Mucosa of rectum (tissue), 2 donors: ENCODE data around the gene SLC44A5.
"Not testable (repeated sequence)": the region's sequence is repeated elsewhere in the genome, so short reads cannot be mapped to it uniquely, and the experiment has no call there.

Experiments
- H3K27ac ChIP-seq, 2 donors: one replicate each; pipeline ENCODE4 v1.7.0; 2013; ENCODE audit warnings: inconsistent platforms in 2 of 2, low read depth in 2 of 2, low read length in 2 of 2
- H3K27me3 ChIP-seq, 2 donors: one replicate each; pipeline ENCODE4 v1.7.0; 2013; ENCODE audit warnings: low read length in 2 of 2; ENCODE audit not compliant: control insufficient read depth in 2 of 2, insufficient read depth in 2 of 2
- H3K36me3 ChIP-seq, 2 donors: one replicate each; pipeline ENCODE4 v1.7.0; 2013; ENCODE audit warnings: low read length in 2 of 2; ENCODE audit not compliant: control insufficient read depth in 2 of 2, insufficient read depth in 2 of 2
- H3K4me1 ChIP-seq, 2 donors: one replicate each; pipeline ENCODE4 v1.7.0; 2013; ENCODE audit warnings: low read length in 2 of 2, mild to moderate bottlenecking in 1 of 2; ENCODE audit not compliant: control insufficient read depth in 2 of 2, insufficient read depth in 2 of 2
- H3K4me3 ChIP-seq, 2 donors: one replicate each; pipeline ENCODE4 v1.7.0; 2013; ENCODE audit warnings: low read length in 2 of 2
- H3K9ac ChIP-seq, 2 donors: one replicate each; pipeline ENCODE4 v1.7.0; 2013; ENCODE audit warnings: low read length in 2 of 2, low read depth in 1 of 2, mild to moderate bottlenecking in 1 of 2
- H3K9me3 ChIP-seq, 2 donors: one replicate each; pipeline ENCODE4 v1.7.0; 2013; ENCODE audit warnings: low read length in 2 of 2; ENCODE audit not compliant: control insufficient read depth in 2 of 2
- donor health status: healthy.
- donor health status: Normal muscosa, but diverticular disease.

Gene SLC44A5

GRCh38 chr1:75502776-75503175 lies 108.1 kb downstream of the SLC44A5 start:
- Histone ChIP-seq H3K9ac (no peak overlapping the region), H3K4me3 (no peak overlapping the region), H3K9me3 (no peaks in the 10 kb centered on the region), H3K4me1 (no peaks in the 10 kb centered on the region), H3K36me3 (no peaks in the 10 kb centered on the region), H3K27me3 (no peaks in the 10 kb centered on the region), H3K27ac (no peak overlapping the region)

GRCh38 chr1:75501577-75502295 lies 109.2 kb downstream of the SLC44A5 start:
- H3K4me3 ChIP-seq, result no peak overlapping the region
- H3K27me3 ChIP-seq, result no peaks in the 10 kb centered on the region
- no peaks in the 10 kb centered on the region for H3K9me3 ChIP-seq
- H3K36me3 ChIP-seq, result no peaks in the 10 kb centered on the region
- no peak overlapping the region for H3K9ac ChIP-seq
- H3K27ac ChIP-seq, result no peak overlapping the region
- H3K4me1 ChIP-seq, result no peaks in the 10 kb centered on the region

GRCh38 chr1:75492011-75492410 lies 118.9 kb downstream of the SLC44A5 start:
- no peaks in the 10 kb centered on the region for H3K4me1 ChIP-seq
- no peak overlapping the region for H3K4me3 ChIP-seq
- no peaks in the 10 kb centered on the region for H3K36me3 ChIP-seq
- no peak overlapping the region for H3K27ac ChIP-seq
- H3K9me3 ChIP-seq, result no peaks in the 10 kb centered on the region
- no peak overlapping the region for H3K9ac ChIP-seq
- no peaks in the 10 kb centered on the region for H3K27me3 ChIP-seq

- no peaks in the 10 kb centered on the region for H3K27me3 ChIP-seq
These were observed 123.5 kb downstream of the SLC44A5 start for GRCh38 chr1:75487399-75487798.

DNA sequence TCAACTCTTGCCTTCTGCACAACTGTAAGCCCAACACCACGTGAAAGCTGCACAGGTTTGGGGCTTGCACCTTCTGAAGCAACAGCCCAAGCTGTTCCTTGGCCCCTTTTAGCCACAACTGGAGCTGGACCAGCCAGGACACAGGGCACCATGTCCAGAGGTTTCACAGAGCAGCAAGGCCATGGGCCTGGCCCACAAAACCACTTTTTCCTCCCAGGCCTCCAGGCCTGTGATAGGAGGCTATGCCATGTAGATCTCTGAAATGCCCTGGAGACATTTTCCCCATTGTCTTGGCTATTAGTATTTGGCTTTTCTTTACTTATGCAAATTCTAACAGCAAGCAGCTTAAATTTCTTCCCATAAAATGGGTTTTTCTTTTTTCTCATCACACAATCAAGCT lies 126.1 kb downstream of the SLC44A5 start:
- no peak overlapping the region for H3K4me3 ChIP-seq
- no peak overlapping the region for H3K9ac ChIP-seq
- no peaks in the 10 kb centered on the region for H3K36me3 ChIP-seq
- H3K9me3 ChIP-seq, result no peaks in the 10 kb centered on the region
- no peaks in the 10 kb centered on the region for H3K4me1 ChIP-seq
- H3K27ac ChIP-seq, result no peak overlapping the region
- no peaks in the 10 kb centered on the region for H3K27me3 ChIP-seq

More at GRCh38 chr1:75487399-75487798, 123.5 kb downstream of the SLC44A5 start:
- no peak overlapping the region for H3K4me3 ChIP-seq
- H3K9ac ChIP-seq, result no peak overlapping the region
- H3K9me3 ChIP-seq, result no peaks in the 10 kb centered on the region
- H3K36me3 ChIP-seq, result no peaks in the 10 kb centered on the region
- H3K4me1 ChIP-seq, result no peaks in the 10 kb centered on the region
- H3K27ac ChIP-seq, result no peak overlapping the region

- Histone ChIP-seq H3K36me3 (no peaks in the 10 kb centered on the region), H3K4me1 (no peaks in the 10 kb centered on the region), H3K27me3 (no peaks in the 10 kb centered on the region), H3K4me3 (no peak overlapping the region), H3K9me3 (no peaks in the 10 kb centered on the region), H3K9ac (no peak overlapping the region), H3K27ac (no peak overlapping the region)
These were observed 128.0 kb downstream of the SLC44A5 start for GRCh38 chr1:75482951-75483350.

DNA sequence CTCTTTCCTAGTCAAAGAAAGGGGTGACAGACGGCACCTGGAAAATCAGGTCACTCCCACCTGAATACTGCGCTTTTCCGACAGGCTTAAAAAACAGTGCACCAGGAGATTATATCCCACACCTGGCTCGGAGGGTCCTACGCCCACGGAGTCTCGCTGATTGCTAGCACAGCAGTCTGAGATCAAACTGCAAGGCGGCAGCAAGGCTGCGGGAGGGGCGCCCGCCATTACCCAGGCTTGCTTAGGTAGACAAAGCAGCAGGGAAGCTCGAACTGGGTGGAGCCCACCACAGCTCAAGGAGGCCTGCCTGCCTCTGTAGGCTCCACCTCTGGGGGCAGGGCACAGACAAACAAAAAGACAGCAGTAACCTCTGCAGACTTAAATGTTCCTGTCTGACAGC lies 134.4 kb downstream of the SLC44A5 start:
- not testable (repeated sequence) for H3K27me3 ChIP-seq, H3K36me3 ChIP-seq, H3K9ac ChIP-seq, H3K27ac ChIP-seq, H3K4me3 ChIP-seq, H3K4me1 ChIP-seq, H3K9me3 ChIP-seq

DNA sequence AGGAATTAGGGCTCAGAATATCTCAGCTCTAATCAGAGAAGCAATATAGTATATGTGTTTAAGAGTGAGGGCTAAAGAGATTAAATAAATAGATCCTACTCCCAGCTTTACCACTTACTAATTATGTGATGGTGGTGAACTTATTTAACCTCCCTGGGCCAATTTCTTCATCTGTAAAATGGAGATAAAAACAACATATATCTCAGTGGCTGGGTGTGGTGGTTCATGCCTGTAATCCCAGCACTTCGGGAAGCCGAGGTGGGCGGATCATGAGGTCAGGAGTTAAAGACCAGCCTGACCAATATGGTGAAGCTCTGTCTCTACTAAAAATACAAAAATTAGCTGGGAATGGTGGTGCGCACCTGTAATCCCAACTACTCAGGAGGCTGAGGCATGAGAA lies 135.2 kb downstream of the SLC44A5 start:
- Histone ChIP-seq H3K27ac (no peak overlapping the region), H3K9me3 (no peaks in the 10 kb centered on the region), H3K4me3 (no peak overlapping the region), H3K4me1 (no peaks in the 10 kb centered on the region), H3K36me3 (no peaks in the 10 kb centered on the region), H3K9ac (no peak overlapping the region), H3K27me3 (no peaks in the 10 kb centered on the region)

GRCh38 chr1:75472971-75473603 lies 137.8 kb downstream of the SLC44A5 start:
- Histone ChIP-seq H3K27ac (no peak overlapping the region), H3K9ac (no peak overlapping the region)

DNA sequence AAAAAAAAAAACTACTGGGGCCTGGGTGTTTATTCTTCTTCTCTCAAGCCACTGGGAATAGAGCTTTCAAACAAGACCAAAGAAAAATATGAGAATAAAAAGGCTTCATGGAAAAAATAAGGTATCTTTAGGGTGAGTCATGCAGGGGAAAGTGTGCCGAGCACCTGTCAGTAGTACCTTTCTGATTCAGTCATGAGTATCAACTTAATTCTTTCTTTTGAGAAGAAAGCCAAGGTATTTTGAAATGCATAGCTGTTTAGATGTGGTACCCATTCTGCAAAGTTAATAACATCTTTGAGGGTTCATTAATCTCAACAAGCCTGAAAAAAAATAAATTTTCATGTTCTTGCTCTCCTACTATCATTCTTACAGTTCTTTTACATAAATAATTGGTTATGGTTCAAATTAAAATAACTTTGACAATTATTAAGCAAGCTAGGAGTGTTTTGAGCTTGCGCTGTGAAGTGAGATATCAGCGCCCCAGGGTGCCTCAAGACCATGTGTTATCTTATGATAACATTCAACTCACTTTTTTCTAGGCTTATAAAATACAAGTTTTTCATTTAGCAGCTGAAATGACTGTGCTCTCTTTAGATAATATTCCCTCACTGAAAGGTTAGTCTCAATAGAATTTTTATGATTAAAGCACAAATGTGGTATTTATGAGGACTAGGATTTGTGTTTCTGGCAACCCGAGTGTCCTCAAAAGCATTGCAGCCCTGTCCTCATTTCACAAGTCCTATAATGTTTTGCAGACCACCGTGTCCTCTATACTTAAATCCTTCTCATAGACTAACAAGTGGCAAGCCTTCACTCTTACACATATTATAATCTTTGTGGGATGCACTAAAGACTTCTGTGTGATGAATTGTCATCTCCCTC lies 138.6 kb downstream of the SLC44A5 start:
- Histone ChIP-seq H3K4me1 (no peaks in the 10 kb centered on the region), H3K36me3 (no peaks in the 10 kb centered on the region), H3K9me3 (no peaks in the 10 kb centered on the region), H3K27ac (no peak overlapping the region), H3K27me3 (no peaks in the 10 kb centered on the region), H3K9ac (no peak overlapping the region), H3K4me3 (no peak overlapping the region)

More at GRCh38 chr1:75472971-75473603, 137.8 kb downstream of the SLC44A5 start:
- Histone ChIP-seq H3K4me1 (no peaks in the 10 kb centered on the region), H3K4me3 (no peak overlapping the region), H3K27me3 (no peaks in the 10 kb centered on the region), H3K9me3 (no peaks in the 10 kb centered on the region), H3K36me3 (no peaks in the 10 kb centered on the region)
